GM12801 (cell line): ENCODE measurements around the gene SHD.

Experiments
- TF ChIP-seq, protein P1 (sequence below): IDR thresholded peaks from one replicate; pipeline ENCODE4 v1.5.1; 2011; ENCODE audit warnings: control low read depth; ENCODE audit not compliant: insufficient read length; ENCODE audit errors: extremely low read depth

SHD gene

GRCh38 chr19:4323692-4324091, 44.6 kb downstream of the SHD start:
- TF ChIP-seq, protein P1, sequence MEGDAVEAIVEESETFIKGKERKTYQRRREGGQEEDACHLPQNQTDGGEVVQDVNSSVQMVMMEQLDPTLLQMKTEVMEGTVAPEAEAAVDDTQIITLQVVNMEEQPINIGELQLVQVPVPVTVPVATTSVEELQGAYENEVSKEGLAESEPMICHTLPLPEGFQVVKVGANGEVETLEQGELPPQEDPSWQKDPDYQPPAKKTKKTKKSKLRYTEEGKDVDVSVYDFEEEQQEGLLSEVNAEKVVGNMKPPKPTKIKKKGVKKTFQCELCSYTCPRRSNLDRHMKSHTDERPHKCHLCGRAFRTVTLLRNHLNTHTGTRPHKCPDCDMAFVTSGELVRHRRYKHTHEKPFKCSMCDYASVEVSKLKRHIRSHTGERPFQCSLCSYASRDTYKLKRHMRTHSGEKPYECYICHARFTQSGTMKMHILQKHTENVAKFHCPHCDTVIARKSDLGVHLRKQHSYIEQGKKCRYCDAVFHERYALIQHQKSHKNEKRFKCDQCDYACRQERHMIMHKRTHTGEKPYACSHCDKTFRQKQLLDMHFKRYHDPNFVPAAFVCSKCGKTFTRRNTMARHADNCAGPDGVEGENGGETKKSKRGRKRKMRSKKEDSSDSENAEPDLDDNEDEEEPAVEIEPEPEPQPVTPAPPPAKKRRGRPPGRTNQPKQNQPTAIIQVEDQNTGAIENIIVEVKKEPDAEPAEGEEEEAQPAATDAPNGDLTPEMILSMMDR = no peak

GRCh38 chr19:4324228-4324627, 45.2 kb downstream of the SHD start:
- TF ChIP-seq, protein P1 = no peak

DNA sequence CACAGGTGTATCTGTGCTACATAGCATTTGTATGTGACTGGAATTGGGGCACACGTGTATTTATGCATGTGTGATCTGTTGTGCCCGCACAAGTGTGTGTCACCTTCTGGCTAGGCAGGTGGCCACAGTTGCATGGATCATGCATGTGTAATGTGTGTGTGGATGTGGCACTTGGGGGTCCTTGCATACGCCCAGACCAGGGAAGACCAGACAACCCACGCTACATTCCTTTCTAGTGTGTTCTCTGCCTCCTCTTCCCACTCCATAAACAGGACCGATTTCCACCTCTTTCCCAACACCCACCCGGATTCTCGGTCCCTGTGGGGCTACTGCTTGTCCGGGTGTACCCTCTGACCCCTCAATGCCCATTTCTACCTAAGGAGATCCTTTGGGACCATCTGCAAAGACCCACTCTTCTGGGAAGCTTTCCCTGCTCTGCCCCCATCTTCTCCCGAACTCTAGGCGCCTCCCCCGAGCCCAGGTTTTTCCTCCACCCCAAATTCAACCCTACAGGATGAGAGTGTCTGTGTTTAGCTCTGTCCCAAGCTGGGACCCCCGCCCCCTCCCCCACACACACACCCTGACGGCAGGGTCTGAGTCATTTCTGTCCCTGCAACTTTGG, 47.3 kb downstream of the SHD start:
- TF ChIP-seq, protein P1 = no peak

DNA sequence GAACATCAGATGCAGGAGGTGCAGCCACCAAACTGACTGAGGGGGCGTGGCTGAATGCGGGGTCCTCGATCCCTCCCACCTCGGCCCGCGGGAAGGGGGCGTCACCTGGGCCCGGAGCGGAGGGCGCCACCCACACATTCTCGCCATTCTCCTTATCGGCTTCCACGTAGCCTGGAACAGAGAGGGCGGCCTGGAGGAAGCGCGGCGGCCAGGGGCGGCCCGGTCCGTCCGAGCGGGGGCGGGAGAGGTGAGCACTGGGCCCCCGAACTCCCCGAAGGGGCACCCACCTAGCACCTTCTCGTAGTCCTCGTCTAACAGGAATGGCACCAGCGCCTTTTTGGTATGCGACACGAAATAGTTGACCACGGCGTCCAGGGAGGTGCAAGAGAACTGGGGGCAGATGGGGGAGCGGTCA, 47.8 kb downstream of the SHD start:
- TF ChIP-seq, protein P1 = no peak

GRCh38 chr19:4327252-4327876, 48.3 kb downstream of the SHD start:
- TF ChIP-seq, protein P1 = no peak

DNA sequence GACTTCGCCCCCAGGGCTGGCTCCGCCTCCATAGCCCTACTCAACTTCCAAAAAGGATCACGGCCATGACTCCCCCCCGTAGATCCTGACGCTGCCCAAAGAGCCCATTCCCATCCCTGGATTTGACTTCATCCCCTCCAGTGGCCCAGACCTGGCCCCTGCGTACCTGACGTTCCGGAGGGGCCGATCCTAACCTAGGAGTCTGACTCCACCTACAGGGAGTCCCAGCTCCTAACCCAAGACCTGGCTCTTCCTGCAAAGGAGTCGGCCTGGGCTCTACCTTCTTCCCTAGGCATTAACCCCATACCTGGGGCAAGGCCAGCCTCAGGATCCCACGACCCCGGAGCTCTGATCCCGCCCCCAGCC, 48.8 kb downstream of the SHD start:
- TF ChIP-seq, protein P1 = no peak

- TF ChIP-seq, protein P1 = no peak
These were observed 49.4 kb downstream of the SHD start for GRCh38 chr19:4328243-4328990.
